ENCODE measurements around the gene PDE4D.

- TF ChIP-seq RFX5 (IDR thresholded peaks at IDR 0.05; ENCODE audit: low read depth, low read length) (no peak), POLR2A (IDR thresholded peaks at IDR 0.05; ENCODE audit: low read depth, low read length) (no peak), CTCF (conservative IDR thresholded peaks at IDR 0.05; ENCODE audit: low read depth, low read length) (no peak), CHD1 (IDR thresholded peaks at IDR 0.05; ENCODE audit: low read depth, low read length) (no peak), MAFK (IDR thresholded peaks at IDR 0.05; ENCODE audit: low read depth, low read length) (no peak), MAZ (IDR thresholded peaks at IDR 0.05; ENCODE audit: borderline replicate concordance, low read depth, low read length) (no peak), USF2 (IDR thresholded peaks at IDR 0.05; ENCODE audit: low read depth, low read length) (no peak), CEBPB (IDR thresholded peaks at IDR 0.05; ENCODE audit: low read depth, low read length) (no peak), FOS (IDR thresholded peaks at IDR 0.05; ENCODE audit: low read depth, low read length) (no peak), RAD21 (IDR thresholded peaks at IDR 0.05; ENCODE audit: low read length) (no peak), SMC3 (IDR thresholded peaks at IDR 0.05; ENCODE audit: low read depth, low read length) (no peak)
These were observed 126.9 kb downstream of the PDE4D start for GRCh38 chr5:59766427-59767210.

Measured in IMR-90 (cell line).